RWPE2 (cell line): ENCODE data around the gene GOLT1B.

Experiments
- ATAC-seq: fragments of 200-7000 bp; cut with Tn5 transposase; 3 replicates; pipeline ENCODE4 v1.9.1; 2021; ENCODE audit warnings: low read depth
- DNase-seq: peaks from one replicate; pipeline ENCODE4 v3.0.0-alpha.2; 2020; ENCODE audit warnings: low spot score
- H3K27ac ChIP-seq: fragments of 450-650 bp; 2 replicates; pipeline ENCODE4 v1.5.1; 2017; ENCODE audit warnings: mild to moderate bottlenecking; ENCODE audit not compliant: poor library complexity, severe bottlenecking
- H3K27me3 ChIP-seq: fragments of 250-450 bp; sonication (Bioruptor Pico); 2 replicates; pipeline ENCODE4 v1.5.1; 2021; ENCODE audit warnings: mild to moderate bottlenecking, moderate library complexity; ENCODE audit not compliant: insufficient read depth, poor library complexity, severe bottlenecking
- H3K36me3 ChIP-seq: fragments of 250-450 bp; sonication (Bioruptor Pico); 2 replicates; pipeline ENCODE4 v1.5.1; 2020; ENCODE audit warnings: low read depth, mild to moderate bottlenecking, moderate library complexity
- H3K4me1 ChIP-seq: fragments of 250-450 bp; sonication (Bioruptor Pico); 2 replicates; pipeline ENCODE4 v1.5.1; 2021; ENCODE audit warnings: mild to moderate bottlenecking, moderate library complexity; ENCODE audit not compliant: insufficient read depth, poor library complexity, severe bottlenecking
- H3K4me3 ChIP-seq: fragments of 250-450 bp; sonication (Bioruptor Pico); 2 replicates; pipeline ENCODE4 v1.5.1; 2021; ENCODE audit warnings: mild to moderate bottlenecking, moderate library complexity; ENCODE audit not compliant: severe bottlenecking
- H3K9me3 ChIP-seq: fragments of 250-450 bp; sonication (Bioruptor Pico); 2 replicates; pipeline ENCODE4 v1.5.1; 2021; ENCODE audit warnings: mild to moderate bottlenecking, moderate library complexity; ENCODE audit not compliant: severe bottlenecking
- CTCF ChIP-seq: fragments of 450-650 bp; IDR thresholded peaks from one replicate; pipeline ENCODE4 v1.5.1; 2017; ENCODE audit warnings: mild to moderate bottlenecking, moderate library complexity; ENCODE audit not compliant: poor library complexity, severe bottlenecking

Gene GOLT1B

GRCh38 chr12:21526721-21527345 lies 25.2 kb downstream of the GOLT1B start:
- DNase-seq, result no peak
- H3K27ac ChIP-seq, result no peak overlapping the region
- no peak for TF ChIP-seq CTCF
- no peaks in the 10 kb centered on the region for H3K36me3 ChIP-seq
- no peak for ATAC-seq
- H3K4me3 ChIP-seq, result peak overlapping the region; percentile 39
- H3K9me3 ChIP-seq, result no peaks in the 10 kb centered on the region
- H3K27me3 ChIP-seq, result no peaks in the 10 kb centered on the region
- peaks cover 7% of the 10 kb centered on the region for H3K4me1 ChIP-seq

- peak; percentile 50 for DNase-seq
Observed at GRCh38 chr12:21527451-21528180, 26.0 kb downstream of the GOLT1B start.

GRCh38 chr12:21528953-21529352 lies 27.4 kb downstream of the GOLT1B start:
- Histone ChIP-seq H3K27me3 (no peaks in the 10 kb centered on the region), H3K9me3 (no peaks in the 10 kb centered on the region), H3K4me1 (peaks cover 7% of the 10 kb centered on the region), H3K4me3 (no peak overlapping the region), H3K36me3 (no peaks in the 10 kb centered on the region), H3K27ac (no peak overlapping the region)
- DNase-seq (no peak), ATAC-seq (no peak)
- no peak for TF ChIP-seq CTCF

More at GRCh38 chr12:21527451-21528180, 26.0 kb downstream of the GOLT1B start:
- ATAC-seq, result peak; percentile 94
- H3K4me3 ChIP-seq, result peak overlapping the region; percentile 39
- H3K27me3 ChIP-seq, result no peaks in the 10 kb centered on the region
- no peak overlapping the region for H3K27ac ChIP-seq
- peaks cover 7% of the 10 kb centered on the region for H3K4me1 ChIP-seq
- TF ChIP-seq CTCF, result no peak
- no peaks in the 10 kb centered on the region for H3K9me3 ChIP-seq
- H3K36me3 ChIP-seq, result no peaks in the 10 kb centered on the region

GRCh38 chr12:21529456-21529855 lies 27.9 kb downstream of the GOLT1B start:
- H3K4me3 ChIP-seq, result no peak overlapping the region
- H3K27ac ChIP-seq, result no peak overlapping the region
- no peaks in the 10 kb centered on the region for H3K27me3 ChIP-seq
- no peak for ATAC-seq
- peaks cover 7% of the 10 kb centered on the region for H3K4me1 ChIP-seq
- no peak for TF ChIP-seq CTCF
- DNase-seq, result no peak
- H3K9me3 ChIP-seq, result no peaks in the 10 kb centered on the region
- no peaks in the 10 kb centered on the region for H3K36me3 ChIP-seq

GRCh38 chr12:21538061-21538653 lies 36.6 kb downstream of the GOLT1B start:
- no peak for ATAC-seq
- H3K27ac ChIP-seq, result no peak overlapping the region
- no peaks in the 10 kb centered on the region for H3K36me3 ChIP-seq
- no peaks in the 10 kb centered on the region for H3K9me3 ChIP-seq
- no peak for TF ChIP-seq CTCF
- no peak overlapping the region for H3K4me3 ChIP-seq
- H3K27me3 ChIP-seq, result no peaks in the 10 kb centered on the region
- no peaks in the 10 kb centered on the region for H3K4me1 ChIP-seq
- no peak for DNase-seq
